ENCODE results near the gene SLC2A6. TPM values are rescaled to one million over a fixed set of nuclear protein-coding genes. Genes with fewer than 3 reads are reported as not detected.
A peak's percentile ranks its signal among the peaks of the same experiment; 100 is the strongest.
"Not testable (repeated sequence)": the region's sequence is repeated elsewhere in the genome, so short reads cannot be mapped to it uniquely, and the experiment has no call there.

Gene SLC2A6
- total RNA-seq, 2 experiments from 2014 or later: 6.3 to 7.1 TPM

DNA sequence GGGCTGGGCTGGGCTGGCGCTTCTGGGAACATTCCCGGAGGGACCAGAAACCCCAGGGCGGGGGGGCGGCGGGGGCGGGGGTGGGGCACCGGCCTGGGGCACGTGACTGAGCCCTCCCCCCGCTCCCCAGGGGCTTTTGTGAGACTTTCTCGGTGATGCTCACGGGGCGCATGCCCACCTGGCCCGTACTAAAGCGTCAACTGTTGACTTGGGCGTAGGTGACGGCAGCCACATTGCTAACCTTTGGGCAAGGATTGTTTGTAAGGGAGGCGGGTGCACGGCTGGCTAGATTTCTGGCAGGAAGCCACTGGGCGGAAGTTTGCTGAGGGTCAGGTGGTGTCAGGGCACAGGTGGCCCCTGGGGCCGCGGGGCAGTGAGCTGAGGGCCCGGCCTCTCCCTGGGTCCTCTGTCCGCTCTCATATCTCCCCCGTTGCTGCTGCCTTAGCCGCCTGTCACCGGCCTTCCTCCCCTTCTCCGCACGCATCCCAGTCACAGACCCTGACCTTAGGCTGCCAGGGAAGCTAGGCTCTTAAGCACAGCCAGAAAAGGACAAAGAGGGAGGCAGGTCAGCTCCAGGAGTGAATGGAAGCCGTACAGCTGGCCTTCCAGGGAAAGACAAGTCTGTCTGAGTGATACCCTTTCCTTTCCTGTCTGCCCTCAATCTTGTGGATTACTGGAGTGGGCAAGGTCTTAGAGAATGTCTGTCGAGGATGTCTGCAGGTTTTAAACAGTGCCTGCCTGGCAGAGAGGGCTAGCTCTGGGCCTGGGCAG is 18.3 kb downstream of the SLC2A6 start:
- ATAC-seq (ENCODE audit: low read depth): no peak
- peaks cover 2% of the 10 kb centered on the region for H3K4me1 Mint-ChIP-seq
- peaks cover 15% of the 10 kb centered on the region for H3K27me3 Mint-ChIP-seq
- POLR2A ChIA-PET: interaction anchor here (0.9 kb wide), 1 partner anchor 18 kb away, joined by 5 read pairs; the partner anchor contains the start of gene SLC2A6
- peak overlapping the region; percentile 42 for H3K27ac Mint-ChIP-seq
- H3K9me3 Mint-ChIP-seq: no peaks in the 10 kb centered on the region
- no peaks in the 10 kb centered on the region for H3K36me3 Mint-ChIP-seq
- DNase-seq: no peak
- H3K4me3 Mint-ChIP-seq: peak overlapping the region; percentile 66

DNA sequence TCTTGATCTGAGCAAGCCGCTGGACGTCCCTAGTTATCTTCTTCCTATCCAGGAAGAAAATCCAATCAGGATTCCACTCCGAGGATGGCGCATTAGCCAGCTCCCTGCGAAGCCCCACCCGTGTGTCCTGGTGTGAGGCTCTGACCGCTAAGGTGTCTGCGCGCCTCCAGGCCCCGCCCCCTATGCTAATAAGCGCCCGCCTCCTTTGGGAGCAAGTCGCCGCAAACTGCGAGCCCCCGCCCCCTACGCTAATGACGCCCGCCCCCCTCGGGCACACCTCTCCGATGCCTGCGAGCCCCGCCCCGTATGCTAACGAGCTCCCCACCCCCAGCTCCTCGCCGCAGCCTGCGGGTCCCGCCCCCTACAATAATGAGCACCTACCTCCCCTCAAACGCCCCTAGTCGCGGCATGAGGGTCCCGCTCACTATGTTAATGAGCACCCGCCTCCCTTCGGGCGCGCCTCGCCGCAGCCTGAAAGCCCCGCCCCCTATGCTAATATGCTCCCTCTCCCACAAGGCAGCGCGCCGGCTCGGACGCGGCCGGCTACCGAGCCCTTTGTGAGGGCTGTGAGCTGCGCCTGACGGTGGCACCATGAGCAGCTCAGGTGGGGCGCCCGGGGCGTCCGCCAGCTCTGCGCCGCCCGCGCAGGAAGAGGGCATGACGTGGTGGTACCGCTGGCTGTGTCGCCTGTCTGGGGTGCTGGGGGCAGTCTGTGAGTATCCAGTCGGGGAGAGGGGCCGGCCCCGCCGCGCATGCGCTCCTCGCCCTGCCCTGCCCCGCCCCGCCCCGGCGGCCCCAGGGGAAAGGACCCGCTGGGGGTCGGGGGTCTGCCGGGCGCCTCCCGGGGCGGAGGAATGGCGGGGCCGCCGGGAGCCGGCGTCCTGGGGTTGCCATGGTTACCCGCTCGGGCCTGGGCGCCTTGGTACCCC is 19.2 kb downstream of the SLC2A6 start, which contains the start of gene CACFD1:
CACFD1 (plus strand) TSS at position 503 of the 929 bp plus-strand sequence; CDS start at position 592, 89 bp downstream.
- peak within 1 kb of the TSS; percentile 82 for H3K27ac Mint-ChIP-seq
- H3K4me3 Mint-ChIP-seq: peak within 1 kb of the TSS; percentile 93
- peaks cover 2% of the 10 kb centered on the region for H3K4me1 Mint-ChIP-seq
- ATAC-seq (ENCODE audit: low read depth) (peak; percentile 89), DNase-seq (peak; percentile 90)
- H3K36me3 Mint-ChIP-seq: no peaks in the 10 kb centered on the region
- peaks cover 15% of the 10 kb centered on the region for H3K27me3 Mint-ChIP-seq
- no peaks in the 10 kb centered on the region for H3K9me3 Mint-ChIP-seq
- POLR2A ChIA-PET: interaction anchor here (0.5 to 1.1 kb wide), 5 partner anchors 11 to 112 kb away, joined by 3 to 5 read pairs (median 3); partner anchors contain the start of genes MED22, RPL7A and SLC2A6

DNA sequence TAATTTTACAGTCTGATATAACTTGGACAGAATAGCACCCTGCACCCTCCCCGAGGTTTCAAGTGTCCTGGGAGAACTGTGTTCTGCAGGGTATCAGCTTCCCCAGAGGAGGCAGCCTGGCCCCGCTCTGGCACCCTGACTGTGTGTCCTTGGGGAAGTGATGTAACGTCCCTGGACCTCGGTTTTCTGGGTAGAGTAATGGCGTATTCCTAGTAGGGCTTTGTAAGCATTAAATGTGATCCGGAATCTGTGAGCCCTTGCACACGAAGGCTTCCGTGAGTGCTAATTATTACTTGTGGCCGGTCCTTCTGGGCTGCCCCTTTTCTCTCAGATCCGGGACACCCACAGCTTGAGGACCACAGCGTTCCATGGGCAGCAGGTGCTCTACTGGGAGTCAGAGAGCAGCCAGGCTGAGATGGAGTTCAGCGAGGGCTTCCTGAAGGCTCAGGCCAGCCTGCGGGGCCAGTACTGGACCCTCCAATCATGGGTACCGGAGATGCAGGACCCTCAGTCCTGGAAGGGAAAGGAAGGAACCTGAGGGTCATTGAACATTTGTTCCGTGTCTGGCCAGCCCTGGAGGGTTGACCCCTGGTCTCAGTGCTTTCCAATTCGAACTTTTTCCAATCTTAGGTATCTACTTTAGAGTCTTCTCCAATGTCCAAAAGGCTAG is 20.1 kb downstream of the SLC2A6 start:
- no peak for ATAC-seq (ENCODE audit: low read depth)
- H3K4me1 Mint-ChIP-seq: peaks cover 2% of the 10 kb centered on the region

DNA sequence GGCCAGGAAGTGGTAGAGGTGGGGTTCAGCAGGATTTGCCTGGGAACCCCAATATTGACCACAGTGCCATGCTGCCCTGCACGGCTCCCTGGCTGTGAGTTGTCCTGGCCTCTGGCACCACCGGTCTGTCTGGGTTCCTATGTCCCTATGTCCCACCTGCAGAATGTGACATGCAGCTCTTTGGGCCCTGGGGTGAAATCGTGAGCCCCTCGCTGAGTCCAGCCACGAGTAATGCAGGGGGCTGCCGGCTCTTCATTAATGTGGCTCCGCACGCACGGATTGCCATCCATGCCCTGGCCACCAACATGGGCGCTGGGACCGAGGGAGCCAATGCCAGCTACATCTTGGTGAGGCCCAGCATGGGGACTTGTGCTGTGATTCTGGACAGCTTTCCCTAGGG is 21.2 kb downstream of the SLC2A6 start:
- ATAC-seq (ENCODE audit: low read depth) (no peak), DNase-seq (no peak)
- POLR2A ChIA-PET: interaction anchor here (0.8 to 1.0 kb wide), 2 partner anchors 20 to 87 kb away, joined by 3 read pairs; no protein-coding TSS in a partner anchor
- Mint-ChIP-seq H3K27me3 (peaks cover 11% of the 10 kb centered on the region), H3K27ac (no peak overlapping the region), H3K9me3 (no peaks in the 10 kb centered on the region), H3K4me3 (no peak overlapping the region), H3K36me3 (no peaks in the 10 kb centered on the region), H3K4me1 (peaks cover 2% of the 10 kb centered on the region)

More for the DNA sequence above, 20.1 kb downstream of the SLC2A6 start:
- H3K27ac Mint-ChIP-seq: no peak overlapping the region
- peaks cover 15% of the 10 kb centered on the region for H3K27me3 Mint-ChIP-seq
- no peaks in the 10 kb centered on the region for H3K36me3 Mint-ChIP-seq
- no peaks in the 10 kb centered on the region for H3K9me3 Mint-ChIP-seq
- peak overlapping the region; percentile 93 for H3K4me3 Mint-ChIP-seq
- no peak for DNase-seq
- POLR2A ChIA-PET: interaction anchor here (0.6 to 1.1 kb wide), 5 partner anchors 19 to 111 kb away, joined by 3 read pairs; partner anchors contain the start of genes MED22 and RPL7A

DNA sequence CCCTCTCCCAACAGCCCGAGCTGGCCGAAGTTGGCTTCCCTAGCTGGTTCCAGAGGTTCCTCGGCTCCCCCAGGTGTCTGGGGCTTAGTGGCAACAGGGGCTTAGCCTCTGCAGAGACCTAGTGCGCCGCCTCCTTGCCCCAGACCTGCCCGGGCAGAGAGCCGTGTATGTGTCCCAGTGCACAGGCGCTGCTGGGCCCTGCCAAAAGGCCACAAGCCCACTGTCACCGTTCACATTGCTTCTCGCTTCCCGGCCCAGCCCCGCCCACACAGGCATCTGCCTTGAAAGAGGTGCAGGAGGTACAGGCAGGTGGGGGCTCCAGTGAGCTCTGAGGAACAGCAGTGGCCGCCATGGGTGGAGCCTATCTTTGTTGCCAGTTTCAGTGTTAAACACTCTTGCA is 21.7 kb downstream of the SLC2A6 start:
- H3K27ac Mint-ChIP-seq: no peak overlapping the region
- peaks cover 11% of the 10 kb centered on the region for H3K27me3 Mint-ChIP-seq
- H3K4me3 Mint-ChIP-seq: no peak overlapping the region
- DNase-seq (no peak), ATAC-seq (ENCODE audit: low read depth) (no peak)
- H3K9me3 Mint-ChIP-seq: no peaks in the 10 kb centered on the region
- no peaks in the 10 kb centered on the region for H3K36me3 Mint-ChIP-seq
- POLR2A ChIA-PET: no interaction called here
- peaks cover 2% of the 10 kb centered on the region for H3K4me1 Mint-ChIP-seq

DNA sequence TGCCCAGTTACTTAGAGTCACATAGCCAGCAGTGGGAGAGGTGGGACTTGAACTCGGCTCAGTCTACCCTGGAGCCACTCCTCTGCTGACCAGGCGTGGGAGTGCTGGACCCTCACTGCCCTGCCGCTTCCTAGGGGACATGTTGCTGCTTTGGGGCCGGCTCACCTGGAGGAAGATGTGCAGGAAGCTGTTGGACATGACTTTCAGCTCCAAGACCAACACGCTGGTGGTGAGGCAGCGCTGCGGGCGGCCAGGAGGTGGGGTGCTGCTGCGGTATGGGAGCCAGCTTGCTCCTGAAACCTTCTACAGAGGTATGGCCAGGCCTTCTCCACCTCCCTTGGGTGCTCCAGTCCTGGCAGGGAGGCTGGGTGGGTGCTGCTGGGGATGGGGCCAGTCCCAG is 22.5 kb downstream of the SLC2A6 start:
- ATAC-seq (ENCODE audit: low read depth): no peak
- peaks cover 9% of the 10 kb centered on the region for H3K27me3 Mint-ChIP-seq
- no peak overlapping the region for H3K27ac Mint-ChIP-seq
- H3K4me1 Mint-ChIP-seq: peaks cover 2% of the 10 kb centered on the region
- no peaks in the 10 kb centered on the region for H3K36me3 Mint-ChIP-seq
- H3K4me3 Mint-ChIP-seq: no peak overlapping the region
- no peak for DNase-seq
- H3K9me3 Mint-ChIP-seq: no peaks in the 10 kb centered on the region
- POLR2A ChIA-PET: no interaction called here

DNA sequence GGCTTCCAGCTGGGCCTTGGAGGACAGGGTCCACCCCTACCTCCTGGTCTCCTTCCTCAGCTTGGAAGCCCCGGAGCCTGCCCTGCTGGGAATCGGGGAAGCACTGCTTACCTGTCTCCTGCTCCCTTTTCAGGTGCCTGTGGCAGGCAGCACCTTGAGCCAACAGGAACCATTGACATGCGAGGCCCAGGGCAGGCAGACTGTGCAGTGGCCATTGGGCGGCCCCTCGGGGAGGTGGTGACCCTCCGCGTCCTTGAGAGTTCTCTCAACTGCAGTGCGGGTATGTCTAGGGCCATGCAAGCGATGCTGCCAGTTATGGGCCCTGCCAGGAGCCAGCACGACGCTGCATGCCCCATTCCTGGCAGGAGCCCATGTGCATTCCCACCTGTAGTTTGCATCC is 23.0 kb downstream of the SLC2A6 start:
- H3K4me1 Mint-ChIP-seq: peaks cover 2% of the 10 kb centered on the region
- no peaks in the 10 kb centered on the region for H3K9me3 Mint-ChIP-seq
- no peaks in the 10 kb centered on the region for H3K36me3 Mint-ChIP-seq
- no peak overlapping the region for H3K27ac Mint-ChIP-seq
- POLR2A ChIA-PET: no interaction called here
- no peak overlapping the region for H3K4me3 Mint-ChIP-seq
- peaks cover 4% of the 10 kb centered on the region for H3K27me3 Mint-ChIP-seq
- DNase-seq (no peak), ATAC-seq (ENCODE audit: low read depth) (no peak)

DNA sequence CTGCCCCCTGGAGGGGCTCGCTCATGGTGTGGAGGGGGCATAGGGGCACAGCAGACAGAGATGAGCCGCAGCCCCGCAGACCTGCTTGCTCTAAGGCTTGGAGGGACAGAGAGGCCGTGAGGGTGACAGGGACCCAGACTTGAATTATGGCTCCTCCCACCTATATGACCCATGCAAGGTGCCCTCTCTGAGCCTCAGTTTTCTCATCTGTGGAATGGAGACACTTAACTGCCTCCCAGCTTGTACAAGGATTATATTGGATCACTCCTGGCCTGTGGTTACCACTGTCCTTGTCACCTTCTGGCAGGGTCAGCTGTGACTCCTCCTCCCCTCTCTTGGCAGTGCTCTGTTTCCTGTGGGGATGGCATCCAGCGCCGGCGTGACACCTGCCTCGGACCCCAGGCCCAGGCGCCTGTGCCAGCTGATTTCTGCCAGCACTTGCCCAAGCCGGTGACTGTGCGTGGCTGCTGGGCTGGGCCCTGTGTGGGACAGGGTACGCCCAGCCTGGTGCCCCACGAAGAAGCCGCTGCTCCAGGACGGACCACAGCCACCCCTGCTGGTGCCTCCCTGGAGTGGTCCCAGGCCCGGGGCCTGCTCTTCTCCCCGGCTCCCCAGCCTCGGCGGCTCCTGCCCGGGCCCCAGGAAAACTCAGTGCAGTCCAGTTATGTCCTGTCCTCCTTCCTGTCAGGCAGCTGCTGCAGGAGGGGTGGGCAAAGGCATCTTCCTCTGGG is 23.8 kb downstream of the SLC2A6 start:
- Mint-ChIP-seq H3K4me3 (no peak overlapping the region), H3K36me3 (no peaks in the 10 kb centered on the region), H3K27ac (no peak overlapping the region), H3K9me3 (no peaks in the 10 kb centered on the region), H3K27me3 (peaks cover 1% of the 10 kb centered on the region), H3K4me1 (no peaks in the 10 kb centered on the region)
- no peak for ATAC-seq (ENCODE audit: low read depth)
- POLR2A ChIA-PET: no interaction called here
- no peak for DNase-seq

DNA sequence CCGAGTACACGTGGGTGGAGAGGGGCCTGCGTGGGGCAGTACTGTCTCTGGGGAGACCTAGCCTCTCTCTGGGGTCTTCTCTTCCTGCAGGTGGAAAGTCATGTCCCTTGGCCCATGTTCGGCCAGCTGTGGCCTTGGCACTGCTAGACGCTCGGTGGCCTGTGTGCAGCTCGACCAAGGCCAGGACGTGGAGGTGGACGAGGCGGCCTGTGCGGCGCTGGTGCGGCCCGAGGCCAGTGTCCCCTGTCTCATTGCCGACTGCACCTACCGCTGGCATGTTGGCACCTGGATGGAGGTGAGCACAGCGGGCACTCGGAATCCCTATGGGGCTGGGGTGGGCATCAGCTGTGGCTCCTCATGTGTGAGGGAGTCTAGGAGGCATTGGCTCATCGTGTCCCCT is 24.6 kb downstream of the SLC2A6 start:
- H3K36me3 Mint-ChIP-seq: no peaks in the 10 kb centered on the region
- DNase-seq: no peak
- no peak overlapping the region for H3K27ac Mint-ChIP-seq
- POLR2A ChIA-PET: no interaction called here
- H3K9me3 Mint-ChIP-seq: no peaks in the 10 kb centered on the region
- no peaks in the 10 kb centered on the region for H3K27me3 Mint-ChIP-seq
- H3K4me3 Mint-ChIP-seq: no peak overlapping the region
- no peak for ATAC-seq (ENCODE audit: low read depth)
- no peaks in the 10 kb centered on the region for H3K4me1 Mint-ChIP-seq

DNA sequence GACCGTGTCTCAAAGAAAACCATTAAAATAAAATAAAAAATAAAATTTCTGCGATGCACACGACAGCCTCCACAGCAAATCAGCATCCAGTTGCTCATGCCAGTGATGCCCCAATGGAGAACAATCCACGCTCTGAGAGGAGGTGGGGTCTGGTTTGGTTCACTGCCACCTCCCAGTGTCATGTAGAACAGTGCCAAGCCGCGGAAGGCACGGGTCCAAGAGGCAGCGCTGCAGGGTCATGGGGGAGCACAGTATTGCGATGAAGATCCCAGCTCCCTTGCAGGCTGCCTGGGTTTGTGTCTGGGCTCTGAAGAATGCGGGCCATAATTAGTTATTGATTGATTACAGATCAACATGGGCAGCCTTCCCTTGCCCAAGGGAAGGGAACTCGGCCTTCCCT is 25.2 kb downstream of the SLC2A6 start:
- Mint-ChIP-seq H3K27me3 (no peaks in the 10 kb centered on the region), H3K9me3 (no peaks in the 10 kb centered on the region), H3K36me3 (no peaks in the 10 kb centered on the region), H3K4me1 (no peaks in the 10 kb centered on the region), H3K27ac (no peak overlapping the region), H3K4me3 (no peak overlapping the region)
- ATAC-seq (ENCODE audit: low read depth) (no peak), DNase-seq (no peak)
- POLR2A ChIA-PET: no interaction called here

DNA sequence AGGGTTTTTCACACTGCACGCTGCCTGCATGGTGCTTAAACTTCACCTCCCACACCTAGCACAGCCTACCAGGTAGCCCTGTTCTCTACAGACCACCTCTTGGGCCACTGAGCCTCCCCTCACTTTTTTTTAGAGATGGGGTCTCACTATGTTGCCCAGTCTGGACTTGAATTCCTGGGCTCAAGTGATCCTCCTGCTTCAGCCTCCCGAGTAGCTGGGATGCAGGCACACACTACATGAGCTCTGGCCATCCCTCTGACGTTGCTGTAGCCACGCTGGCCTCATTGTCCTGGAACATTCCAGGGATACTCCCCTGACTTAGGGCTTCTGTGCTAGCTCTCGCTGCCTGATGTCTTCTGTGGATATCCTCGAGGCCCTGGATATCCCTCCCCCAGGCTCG is 26.3 kb downstream of the SLC2A6 start:
- H3K9me3 Mint-ChIP-seq: no peaks in the 10 kb centered on the region
- no peak overlapping the region for H3K4me3 Mint-ChIP-seq
- DNase-seq (no peak), ATAC-seq (ENCODE audit: low read depth) (no peak)
- POLR2A ChIA-PET: no interaction called here
- no peak overlapping the region for H3K27ac Mint-ChIP-seq
- H3K36me3 Mint-ChIP-seq: no peaks in the 10 kb centered on the region
- H3K4me1 Mint-ChIP-seq: no peaks in the 10 kb centered on the region
- no peaks in the 10 kb centered on the region for H3K27me3 Mint-ChIP-seq

DNA sequence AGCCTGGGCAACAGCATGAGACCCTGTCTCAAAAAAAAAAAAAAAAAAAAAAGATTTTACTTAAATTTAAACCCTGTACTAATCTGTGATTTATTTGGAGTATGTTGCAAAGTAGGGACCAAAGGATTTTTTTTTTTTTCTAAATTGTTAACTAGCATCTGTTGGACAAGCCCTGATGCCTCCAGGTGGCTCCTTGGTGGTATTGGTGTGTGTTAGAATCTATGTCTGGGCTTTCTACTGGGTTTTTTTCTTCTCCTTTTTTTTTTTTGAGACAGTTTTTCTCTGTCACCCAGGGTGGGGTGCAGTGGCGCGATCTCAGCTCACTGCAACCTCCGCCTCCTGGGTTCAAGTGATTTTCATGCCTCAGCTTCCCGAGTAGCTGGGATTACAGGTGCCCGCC is 27.0 kb downstream of the SLC2A6 start:
- ATAC-seq (ENCODE audit: low read depth); H3K36me3 Mint-ChIP-seq; DNase-seq; H3K9me3 Mint-ChIP-seq; H3K27ac Mint-ChIP-seq; H3K4me3 Mint-ChIP-seq; H3K4me1 Mint-ChIP-seq; H3K27me3 Mint-ChIP-seq: not testable (repeated sequence)
- POLR2A ChIA-PET: interaction anchor here (0.7 kb wide), 1 partner anchor 23 kb away, joined by 7 read pairs; no protein-coding TSS in a partner anchor
